Amniotic epithelial cell (primary cell): ENCODE data around the gene CUBN.

Experiments used
- DNase-seq: peaks from one replicate; pipeline ENCODE4 v3.0.0-alpha.2; 2010; ENCODE audit warnings: low read depth

The CUBN gene

DNA sequence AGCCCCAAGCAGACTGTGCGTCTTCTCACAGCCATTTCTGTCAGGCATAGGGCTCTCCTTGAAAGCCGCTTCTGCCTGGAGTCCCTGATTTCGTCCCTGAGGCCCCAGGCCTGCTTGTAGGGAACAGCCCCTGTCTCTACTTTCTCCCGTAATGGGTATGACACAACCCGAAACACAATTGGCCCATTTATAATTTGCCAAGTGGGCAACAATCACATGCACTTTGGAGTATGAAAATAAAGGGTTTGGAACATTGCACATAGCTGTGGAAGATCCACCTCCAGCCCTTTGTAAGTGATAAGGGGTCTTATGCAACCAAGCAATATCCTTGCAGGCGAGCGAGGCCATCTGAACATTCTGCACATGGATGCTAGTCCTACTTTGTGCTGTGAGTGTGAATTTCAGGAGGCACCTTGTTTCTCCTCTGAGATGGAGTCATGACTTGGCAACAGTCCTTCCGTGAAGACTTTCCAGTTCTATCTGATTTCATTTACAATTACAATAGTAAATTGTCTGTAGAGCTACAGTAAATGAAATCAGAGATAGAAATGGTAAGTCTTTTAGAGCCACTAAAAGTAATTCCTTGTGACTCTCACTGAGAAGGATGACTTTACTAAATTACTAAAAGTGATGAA lies 141.5 kb downstream of the CUBN start:
- no peak for DNase-seq

DNA sequence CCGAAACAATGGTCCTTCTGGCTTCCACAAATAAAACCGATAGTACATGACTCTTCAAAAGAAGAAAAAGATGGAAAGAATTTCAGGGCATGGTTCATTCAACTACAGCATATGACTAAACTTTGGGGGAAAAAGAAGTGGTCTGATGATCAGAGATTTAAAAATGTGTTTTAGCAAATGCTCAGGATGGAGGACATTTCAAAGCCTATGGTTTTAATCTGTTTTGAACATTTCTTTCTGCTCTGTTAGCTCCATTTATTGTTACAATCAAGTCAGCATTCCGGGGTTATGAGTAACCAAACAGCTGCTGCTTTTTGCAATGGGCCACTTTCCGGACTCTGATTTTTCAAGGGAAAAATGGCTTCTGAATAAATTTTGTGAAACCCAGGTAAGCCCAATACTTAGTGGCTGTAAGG lies 142.4 kb downstream of the CUBN start:
- DNase-seq = peak; percentile 67

DNA sequence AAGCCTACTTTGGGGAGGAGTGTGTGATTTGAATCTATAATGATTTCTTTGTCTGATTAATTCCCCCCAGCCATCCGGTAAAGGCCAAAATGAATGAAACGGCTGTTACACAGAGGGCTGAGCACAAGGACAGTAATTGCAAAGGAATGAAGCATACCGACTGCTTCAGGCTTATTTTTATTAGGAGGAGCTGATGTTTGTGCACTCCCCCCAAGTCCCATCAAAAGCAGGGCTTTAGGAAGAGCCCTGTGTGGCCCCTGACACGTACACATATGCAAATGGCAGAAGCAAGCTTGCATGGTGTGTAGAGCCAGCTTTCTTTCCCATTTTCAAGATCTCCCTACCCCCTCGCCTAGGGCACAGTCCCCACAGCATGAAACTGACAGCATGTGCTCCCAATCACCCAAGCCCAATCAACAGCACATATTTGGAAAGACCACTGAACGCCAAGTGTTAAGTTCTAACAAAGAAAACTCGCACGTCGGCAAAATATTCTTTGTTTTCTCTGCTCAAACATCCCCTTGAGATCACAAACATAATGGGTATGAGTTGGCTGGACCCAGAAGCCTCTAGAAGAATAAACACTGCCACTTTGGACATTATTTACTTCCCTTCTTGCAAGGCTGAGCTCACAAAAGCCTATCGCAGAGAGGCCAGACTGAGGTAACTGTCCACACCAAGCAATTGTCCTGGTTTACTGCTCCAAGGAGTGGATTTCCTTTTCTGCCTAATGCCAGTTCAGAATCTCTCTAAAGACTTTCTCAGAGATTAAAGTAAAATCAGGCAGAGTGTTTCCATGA lies 143.0 kb downstream of the CUBN start:
- peak; percentile 31 for DNase-seq

DNA sequence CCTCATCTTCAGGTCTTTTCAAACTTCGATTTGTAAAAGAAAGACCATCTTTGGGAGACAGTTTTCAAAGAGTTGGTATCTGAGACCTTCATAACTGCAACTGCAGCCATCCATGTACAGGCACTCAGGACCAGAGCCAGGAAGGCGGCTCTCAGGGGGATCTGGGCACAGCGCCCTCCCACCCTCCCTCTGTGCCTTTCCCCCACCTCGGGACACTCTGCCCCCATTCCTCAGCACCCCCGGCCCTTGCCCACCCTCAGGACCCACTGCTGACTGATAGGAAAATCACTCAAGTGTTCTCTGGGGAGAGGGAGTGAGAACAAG lies 143.6 kb downstream of the CUBN start:
- DNase-seq = no peak

GRCh38 chr10:16984242-16984641 lies 145.4 kb downstream of the CUBN start:
- DNase-seq = no peak

- DNase-seq = no peak
These were observed 152.8 kb downstream of the CUBN start for GRCh38 chr10:16976803-16977202.

DNA sequence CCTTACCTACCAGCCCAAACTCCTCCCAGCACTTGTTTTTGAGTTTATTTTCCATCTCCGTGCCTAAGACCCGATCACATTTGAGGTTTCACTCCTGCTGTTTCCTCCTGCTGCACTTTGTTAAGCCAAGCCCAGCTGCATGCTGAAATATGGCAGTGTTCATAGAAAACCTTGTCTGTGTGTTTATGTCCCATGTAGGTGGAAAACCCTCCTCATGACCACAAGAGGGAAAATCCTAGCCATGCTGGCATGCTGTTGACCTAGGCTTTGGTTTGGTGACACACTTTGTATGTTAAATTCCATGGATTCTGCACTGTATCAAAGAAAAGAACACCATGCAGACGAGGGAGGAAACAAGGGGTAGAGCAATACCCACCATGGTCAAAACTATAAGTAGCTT lies 154.4 kb downstream of the CUBN start:
- DNase-seq = no peak

- DNase-seq = peak; percentile 86
These were observed 161.1 kb downstream of the CUBN start for GRCh38 chr10:16968416-16969041.

DNA sequence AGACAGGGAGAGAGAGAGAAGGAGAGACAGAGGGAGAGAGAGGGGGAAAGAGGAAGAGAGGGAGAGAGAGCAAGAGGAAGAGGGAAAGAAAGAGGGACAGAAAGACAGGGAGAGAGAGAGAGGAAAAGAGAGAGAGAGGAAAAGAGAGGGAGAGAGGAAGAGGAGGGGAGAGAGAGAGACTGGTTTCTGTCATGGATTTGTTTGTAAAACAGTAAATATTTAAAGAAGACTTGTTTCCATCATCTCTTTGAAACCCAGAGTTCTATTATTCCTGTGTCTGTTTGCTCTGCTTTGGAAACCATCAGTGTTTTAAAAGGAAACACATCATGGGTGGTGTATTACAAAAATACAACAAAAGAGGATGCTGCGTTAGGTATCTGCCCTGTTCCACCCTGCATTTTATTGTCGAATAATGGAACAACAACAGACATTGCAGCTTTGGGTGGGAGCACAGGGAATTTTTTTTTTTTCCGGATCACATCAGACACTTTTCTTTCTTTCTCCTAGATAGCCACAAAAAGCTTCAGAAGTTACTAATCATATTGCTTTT lies 161.7 kb downstream of the CUBN start:
- no peak for DNase-seq

DNA sequence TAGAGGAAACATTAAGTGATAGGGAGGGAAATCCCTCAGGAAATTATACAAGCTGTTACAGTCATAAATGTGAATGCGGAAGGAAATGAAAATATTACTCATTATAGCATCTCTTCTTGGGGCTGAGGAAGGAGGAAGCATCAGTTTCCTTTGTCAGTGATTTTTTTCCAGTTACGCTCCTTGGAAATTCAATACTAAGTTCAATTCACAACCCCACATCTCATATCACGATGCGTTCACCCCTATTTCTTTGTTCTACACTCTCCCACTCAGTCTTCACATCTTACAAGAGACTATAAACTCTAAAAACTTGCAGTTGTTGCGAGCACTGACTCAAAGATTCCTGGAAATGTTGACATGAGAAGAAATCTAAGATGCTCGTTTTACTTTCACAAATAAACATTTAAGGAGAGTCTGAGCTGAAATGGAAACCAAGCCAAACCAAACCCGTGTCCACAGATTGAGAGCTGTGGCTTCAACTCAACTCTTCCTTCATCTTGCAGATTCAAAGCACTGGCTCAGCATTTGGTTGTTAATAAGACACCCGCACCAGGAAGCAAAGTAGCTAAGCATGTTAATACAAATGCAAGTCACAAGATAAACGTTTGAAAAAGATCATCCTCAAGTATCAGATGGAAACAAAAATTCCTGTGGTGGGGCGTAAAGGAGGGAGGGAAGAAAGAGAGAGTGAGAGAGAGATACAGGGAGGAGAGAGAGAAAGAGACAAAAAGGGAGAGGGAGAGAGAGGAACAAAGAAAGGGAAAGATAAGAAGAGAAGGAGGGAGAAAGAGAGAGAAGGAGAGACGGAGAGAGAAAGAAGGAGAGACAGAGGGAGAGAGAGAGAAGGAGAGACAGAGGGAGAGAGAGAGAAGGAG lies 162.4 kb downstream of the CUBN start:
- peak; percentile 20 for DNase-seq

GRCh38 chr10:16965740-16966447 lies 163.7 kb downstream of the CUBN start:
- peak; percentile 96 for DNase-seq

GRCh38 chr10:16965344-16965616 lies 164.3 kb downstream of the CUBN start:
- DNase-seq = no peak

- DNase-seq = peak; percentile 57
These were observed 164.9 kb downstream of the CUBN start for GRCh38 chr10:16964576-16965343.

GRCh38 chr10:16960551-16960950 lies 169.1 kb downstream of the CUBN start:
- DNase-seq = no peak

- DNase-seq = no peak
These were observed 172.6 kb downstream of the CUBN start for GRCh38 chr10:16957038-16957437.

GRCh38 chr10:16954280-16955030 lies 175.2 kb downstream of the CUBN start:
- no peak for DNase-seq

GRCh38 chr10:16953270-16953669 lies 176.3 kb downstream of the CUBN start:
- no peak for DNase-seq

DNA sequence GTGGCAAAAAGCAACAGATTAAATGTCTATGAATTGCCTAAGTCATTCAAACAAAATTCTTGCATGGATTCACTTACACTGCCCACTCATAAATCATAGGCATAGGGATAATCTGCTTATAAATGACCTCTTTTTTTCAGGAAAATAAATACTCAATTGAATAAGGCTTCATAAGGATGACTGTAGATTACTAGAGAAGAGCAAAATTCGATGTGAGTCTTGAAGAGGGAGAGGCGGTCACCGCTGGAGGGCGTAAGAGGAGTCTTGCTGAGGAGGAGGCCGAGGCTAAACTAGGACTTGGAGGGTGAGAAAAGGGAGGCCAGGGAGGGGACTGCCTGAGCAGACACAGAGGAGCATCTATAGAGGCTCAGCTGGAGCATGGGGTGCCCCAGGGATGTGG lies 177.0 kb downstream of the CUBN start:
- DNase-seq = no peak

DNA sequence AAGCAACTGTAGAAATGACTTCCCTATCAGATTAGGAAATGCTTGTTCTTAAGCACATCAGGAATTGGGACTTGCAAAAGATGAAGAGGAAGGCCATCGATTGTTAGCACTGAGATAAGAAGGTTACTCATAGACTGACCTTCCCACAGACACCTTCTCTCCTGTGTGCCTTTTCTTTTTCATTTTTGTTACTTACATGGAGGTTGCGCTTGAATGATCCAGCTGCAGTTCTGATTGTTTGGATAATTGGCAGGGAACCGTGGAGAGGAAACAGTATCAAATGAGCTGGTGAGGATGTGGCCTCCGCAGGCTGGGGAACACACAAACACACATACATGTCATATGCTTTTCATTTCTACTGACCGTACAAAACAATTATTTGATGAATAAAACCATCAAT lies 177.5 kb downstream of the CUBN start:
- DNase-seq = no peak
